Measurements from ENCODE around the gene ERI3.

GRCh38 chr1:44282704-44283426 is 72.2 kb downstream of the ERI3 start:
- no peak for TF ChIP-seq CTCF (IDR thresholded peaks at IDR 0.05)
- no peak for TF ChIP-seq POLR2A (IDR thresholded peaks at IDR 0.05)
